Epithelial cell of esophagus (primary cell): Measurements from ENCODE around the gene FILIP1L.
"Not testable (repeated sequence)": the region's sequence is repeated elsewhere in the genome, so short reads cannot be mapped to it uniquely, and the experiment has no call there.

Source experiments
- DNase-seq: peaks from one replicate; pipeline ENCODE4 v3.0.0; 2010; ENCODE audit warnings: low read depth
- H3K4me3 ChIP-seq: 2 replicates; pipeline ENCODE4 v1.5.1; 2011; ENCODE audit warnings: mild to moderate bottlenecking, low read length, control low read depth
- CTCF ChIP-seq: IDR thresholded peaks from 2 replicates; pipeline ENCODE4 v1.5.1; 2011; ENCODE audit warnings: low read depth, mild to moderate bottlenecking, low read length, control low read depth, inconsistent platforms; ENCODE audit not compliant: insufficient read depth; ENCODE audit errors: missing control alignments

FILIP1L gene

GRCh38 chr3:99843590-99844258 is 270.6 kb downstream of the FILIP1L start:
- TF ChIP-seq CTCF = no peak
- H3K4me3 ChIP-seq = no peak overlapping the region
- no peak for DNase-seq

DNA sequence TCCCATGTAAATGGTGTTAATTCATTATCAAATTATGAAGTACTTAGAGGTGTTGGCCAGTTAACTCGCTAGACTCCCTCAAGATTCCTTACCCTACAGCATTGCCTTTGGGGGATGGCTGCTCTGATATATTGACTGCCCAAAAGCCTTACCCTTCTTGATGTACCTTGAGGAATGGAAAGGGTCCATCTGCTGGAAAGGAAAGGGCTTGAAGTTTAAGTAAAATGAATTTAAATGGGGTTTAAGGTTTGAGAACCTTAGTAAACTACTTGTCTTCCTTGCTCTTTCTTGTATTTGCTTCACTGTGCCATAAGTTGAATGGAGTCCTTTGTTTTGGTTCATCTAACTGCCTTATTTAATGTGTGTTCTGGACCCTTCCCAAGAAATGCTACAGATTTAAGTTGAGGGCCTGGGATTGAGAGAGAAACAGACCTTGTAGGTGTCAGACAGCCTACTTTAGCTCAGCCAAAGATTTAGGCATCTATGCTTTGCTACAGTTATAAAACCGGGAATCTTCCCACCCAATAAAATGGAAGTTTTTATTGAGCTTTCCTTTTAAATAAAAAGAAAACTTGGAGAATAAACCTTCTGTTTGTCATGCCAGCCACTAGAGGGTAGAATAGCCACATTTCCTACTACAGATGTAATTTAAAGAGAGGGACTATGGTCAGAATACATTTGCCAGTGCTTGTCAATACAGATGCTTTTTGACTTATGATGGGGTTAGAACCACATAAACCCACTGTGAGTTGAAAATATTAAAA is 271.3 kb downstream of the FILIP1L start:
- peak; percentile 60 for DNase-seq
- TF ChIP-seq CTCF = peak; percentile 68
- H3K4me3 ChIP-seq = no peak overlapping the region

DNA sequence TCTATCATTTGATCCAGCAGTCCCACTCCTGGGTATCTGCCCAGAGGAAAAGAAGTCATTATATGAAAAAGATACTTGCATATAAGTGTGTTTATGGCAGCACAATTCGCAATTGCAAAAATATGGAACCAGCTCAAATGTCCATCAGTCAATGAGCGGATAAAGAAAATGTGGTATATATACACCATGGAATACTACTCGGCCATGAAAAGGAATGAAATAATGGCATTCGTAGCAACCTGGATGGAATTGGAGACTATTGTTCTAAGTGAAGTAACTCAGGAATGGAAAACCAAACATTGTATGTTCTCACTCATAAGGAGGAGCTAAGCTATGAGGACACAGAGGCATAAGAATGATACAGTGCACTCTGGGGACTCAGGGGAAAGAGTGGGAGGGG is 272.4 kb downstream of the FILIP1L start:
- not testable (repeated sequence) for H3K4me3 ChIP-seq, DNase-seq

GRCh38 chr3:99839613-99840012 is 274.7 kb downstream of the FILIP1L start:
- H3K4me3 ChIP-seq = no peak overlapping the region
- TF ChIP-seq CTCF = no peak
- peak; percentile 55 for DNase-seq

DNA sequence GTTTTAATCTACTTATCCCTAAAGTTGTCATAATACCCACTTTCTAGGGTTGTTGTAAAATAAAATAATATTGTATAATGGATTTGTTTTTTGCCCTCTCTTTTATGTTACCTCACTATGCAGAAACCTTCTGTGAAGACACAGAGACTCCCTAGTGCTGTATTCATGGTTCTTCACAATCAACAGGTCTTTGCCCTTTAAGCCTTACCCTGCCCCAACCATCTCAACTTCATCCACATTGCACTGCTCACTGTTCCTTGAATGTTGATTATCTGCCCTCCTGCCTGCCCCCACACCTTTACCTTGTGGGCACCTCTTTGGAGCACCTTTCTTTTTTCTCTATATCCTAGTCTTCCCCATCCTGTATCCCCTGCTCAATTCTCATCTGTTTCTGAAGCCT is 275.5 kb downstream of the FILIP1L start:
- TF ChIP-seq CTCF = no peak
- DNase-seq = no peak
- H3K4me3 ChIP-seq = no peak overlapping the region

GRCh38 chr3:99837715-99838114 is 276.6 kb downstream of the FILIP1L start:
- no peak for TF ChIP-seq CTCF
- H3K4me3 ChIP-seq = no peak overlapping the region
- no peak for DNase-seq

GRCh38 chr3:99836681-99837080 is 277.6 kb downstream of the FILIP1L start:
- no peak for DNase-seq
- no peak for TF ChIP-seq CTCF
- no peak overlapping the region for H3K4me3 ChIP-seq
